Dedifferentiated amniotic fluid mesenchymal stem cell (primary cell): ENCODE results near the gene NMRK1.

Source experiments
- DNase-seq: peaks from one replicate; pipeline ENCODE4 v3.0.0-alpha.2; 2016; ENCODE audit errors: extremely low spot score

Gene NMRK1

GRCh38 chr9:75063556-75064305, 24.2 kb downstream of the NMRK1 start:
- no peak for DNase-seq

GRCh38 chr9:75061169-75061568, 26.8 kb downstream of the NMRK1 start:
- no peak for DNase-seq

GRCh38 chr9:75054368-75055001, 33.5 kb downstream of the NMRK1 start:
- no peak for DNase-seq

GRCh38 chr9:75053869-75054268, 34.1 kb downstream of the NMRK1 start:
- DNase-seq, result no peak

- DNase-seq, result no peak
Observed at GRCh38 chr9:75051285-75051684, 36.7 kb downstream of the NMRK1 start.

GRCh38 chr9:75047506-75047905, 40.4 kb downstream of the NMRK1 start:
- DNase-seq, result no peak

GRCh38 chr9:75046725-75047345, 41.1 kb downstream of the NMRK1 start:
- no peak for DNase-seq

GRCh38 chr9:75041041-75041440, 46.9 kb downstream of the NMRK1 start:
- DNase-seq, result no peak

- no peak for DNase-seq
Observed at GRCh38 chr9:75039801-75040200, 48.2 kb downstream of the NMRK1 start.

- DNase-seq, result peak; percentile 95
Observed at GRCh38 chr9:75039009-75039408, 48.9 kb downstream of the NMRK1 start.

- no peak for DNase-seq
Observed at GRCh38 chr9:75036793-75037192, 51.2 kb downstream of the NMRK1 start.

- no peak for DNase-seq
Observed at GRCh38 chr9:75033791-75034473, 54.0 kb downstream of the NMRK1 start.

GRCh38 chr9:75027187-75028107, 60.5 kb downstream of the NMRK1 start:
- DNase-seq, result peak; percentile 39

GRCh38 chr9:75023846-75024245, 64.1 kb downstream of the NMRK1 start:
- DNase-seq, result no peak

GRCh38 chr9:75019654-75020053, 68.3 kb downstream of the NMRK1 start:
- no peak for DNase-seq

GRCh38 chr9:75019022-75019421, 68.9 kb downstream of the NMRK1 start:
- no peak for DNase-seq

GRCh38 chr9:75017378-75017777, 70.6 kb downstream of the NMRK1 start:
- no peak for DNase-seq

- no peak for DNase-seq
Observed at GRCh38 chr9:75013735-75014134, 74.2 kb downstream of the NMRK1 start.
